ENCODE measurements around the gene IDI1.
"Not testable (repeated sequence)": the region's sequence is repeated elsewhere in the genome, so short reads cannot be mapped to it uniquely, and the experiment has no call there.

Gene IDI1

GRCh38 chr10:1044146-1044545 is 4.8 kb downstream of the IDI1 start:
- peak overlapping the region; percentile 38 for H3K27ac ChIP-seq
- TF ChIP-seq CTCF (IDR thresholded peaks at IDR 0.05): no peak
- no peak for TF ChIP-seq ZFX (IDR thresholded peaks at IDR 0.05; ENCODE audit: borderline replicate concordance)

DNA sequence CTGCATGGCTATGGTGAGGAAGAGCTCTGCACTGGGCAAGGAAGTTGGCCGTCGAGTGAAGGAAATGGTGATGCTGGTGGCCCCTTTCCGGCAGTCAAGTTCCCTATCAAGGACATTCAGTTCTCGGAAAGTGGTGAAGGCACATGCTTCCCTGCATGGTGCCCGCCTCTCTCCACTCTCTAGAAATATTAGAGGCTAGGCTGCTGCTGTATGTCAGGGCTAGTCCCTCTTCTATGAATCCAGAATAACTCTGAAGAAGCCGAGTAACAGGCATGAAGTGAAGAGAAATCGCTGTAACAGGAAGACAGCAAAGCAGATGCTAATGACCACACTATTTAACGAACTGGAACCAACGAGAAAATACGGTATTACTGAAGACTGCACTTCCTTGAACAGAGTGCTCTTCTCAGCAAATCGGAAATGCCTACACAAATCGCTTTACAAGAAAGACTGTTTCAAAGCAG is 5.4 kb downstream of the IDI1 start:
- peak overlapping the region; percentile 38; the same call in 1 of the 2 replicates for H3K27ac ChIP-seq
- TF ChIP-seq ZFX (IDR thresholded peaks at IDR 0.05; ENCODE audit: borderline replicate concordance) (no peak), CTCF (IDR thresholded peaks at IDR 0.05) (no peak)

- TF ChIP-seq CTCF (IDR thresholded peaks at IDR 0.05) (no peak), ZFX (IDR thresholded peaks at IDR 0.05; ENCODE audit: borderline replicate concordance) (no peak)
Measured at GRCh38 chr10:1041514-1041913, 7.4 kb downstream of the IDI1 start.

GRCh38 chr10:1040133-1040532 is 8.8 kb downstream of the IDI1 start:
- H3K27ac ChIP-seq: no peak overlapping the region
- TF ChIP-seq ZFX (IDR thresholded peaks at IDR 0.05; ENCODE audit: borderline replicate concordance): no peak
- TF ChIP-seq CTCF (IDR thresholded peaks at IDR 0.05): no peak

More at GRCh38 chr10:1041514-1041913, 7.4 kb downstream of the IDI1 start:
- 0 out of 2 replicates have a peak overlapping the region, but pooled peaks have one; percentile 3 for H3K27ac ChIP-seq

- not testable (repeated sequence) for H3K27ac ChIP-seq
Measured at GRCh38 chr10:1038769-1039168, 10.2 kb downstream of the IDI1 start.

DNA sequence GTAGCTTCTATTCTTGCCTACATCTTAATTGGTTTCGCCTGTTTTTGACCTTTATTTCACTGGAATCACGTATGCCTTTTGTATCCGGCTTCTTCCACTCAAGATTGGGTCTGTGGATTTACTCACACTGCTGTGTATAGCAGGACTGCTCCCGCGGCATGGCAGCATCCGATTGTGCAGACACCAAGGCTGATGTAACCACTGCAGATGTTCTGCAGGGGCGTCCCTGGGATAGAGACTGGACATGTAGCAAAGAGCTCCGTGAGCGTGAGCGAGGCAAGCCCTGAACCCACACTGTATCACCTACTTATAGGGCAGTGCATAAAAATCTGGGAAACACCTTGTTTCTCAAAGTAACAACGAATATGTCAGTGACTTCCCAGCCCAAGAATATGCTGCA is 11.8 kb downstream of the IDI1 start:
- H3K27ac ChIP-seq: peak overlapping the region; percentile 40
- no peak for TF ChIP-seq CTCF (IDR thresholded peaks at IDR 0.05)
- no peak for TF ChIP-seq ZFX (IDR thresholded peaks at IDR 0.05; ENCODE audit: borderline replicate concordance)

- TF ChIP-seq ZFX (IDR thresholded peaks at IDR 0.05; ENCODE audit: borderline replicate concordance) (no peak), CTCF (IDR thresholded peaks at IDR 0.05) (no peak)
- 0 out of 2 replicates have a peak overlapping the region, but pooled peaks have one; percentile 52 for H3K27ac ChIP-seq
Measured at GRCh38 chr10:1036341-1036791, 12.6 kb downstream of the IDI1 start.

GRCh38 chr10:1035201-1035600 is 13.7 kb downstream of the IDI1 start:
- peak overlapping the region; percentile 52 for H3K27ac ChIP-seq
- TF ChIP-seq CTCF (IDR thresholded peaks at IDR 0.05) (no peak), ZFX (IDR thresholded peaks at IDR 0.05; ENCODE audit: borderline replicate concordance) (no peak)
